Peyer's patch (tissue), 4 donors: Measurements from ENCODE around the gene NUP188. TPM values are rescaled to one million over a fixed set of nuclear protein-coding genes. Genes with fewer than 3 reads are reported as not detected.
"Not testable (repeated sequence)": the region's sequence is repeated elsewhere in the genome, so short reads cannot be mapped to it uniquely, and the experiment has no call there.

ENCODE experiments used
- DNase-seq, 3 donors: peaks; one replicate each; pipeline ENCODE4 v3.0.0-alpha.2; 2017 to 2019
- H3K27ac ChIP-seq, 4 donors: fragments of 200-600 bp; sonication (generic); one replicate each; pipeline ENCODE4 v1.5.1; 2016 to 2019
- H3K27me3 ChIP-seq, 2 donors: fragments of 200-600 bp; sonication (generic); one replicate each; pipeline ENCODE4 v1.5.1; 2019
- H3K36me3 ChIP-seq, 3 donors: fragments of 200-600 bp; sonication (generic); one replicate each; pipeline ENCODE4 v1.5.1; 2016 to 2019
- H3K4me1 ChIP-seq, 4 donors: fragments of 200-600 bp; sonication (generic); one replicate each; pipeline ENCODE4 v1.5.1; 2016 to 2019
- H3K4me3 ChIP-seq, 4 donors: fragments of 200-600 bp; sonication (generic); 1 replicate in 3 of 4; 2 replicates in 1 of 4; pipeline ENCODE4 v1.5.1; 2016 to 2019; ENCODE audit warnings: mild to moderate bottlenecking in 1 of 4
- H3K9me3 ChIP-seq, 4 donors: fragments of 200-600 bp; sonication (generic); one replicate each; pipeline ENCODE4 v1.5.1; 2016 to 2019; ENCODE audit warnings: mild to moderate bottlenecking in 1 of 4
- POLR2A ChIP-seq, 2 donors: fragments of 450-650 bp; IDR thresholded peaks; one replicate each; pipeline ENCODE4 v1.5.1; 2017; ENCODE audit warnings: antibody characterized with exemption in 2 of 2, mild to moderate bottlenecking in 2 of 2, moderate library complexity in 2 of 2
- total RNA-seq, 4 donors: library from RNA; depleted of rRNA; stranded (reverse); fragments of >200 nt; gene quantifications; one replicate each; pipeline ENCODE4 v1.1.0, GENCODE V29; 2016
- TF ChIP-seq, protein P1 (sequence below), 6 experiments: fragments of 450-650 bp in 4 of 6; fragments of 200-600 bp in 2 of 6; sonication (generic) in 1 of 6; IDR thresholded peaks; one replicate each; pipeline ENCODE4 v1.5.1; 2017 to 2019; ENCODE audit warnings: antibody characterized with exemption in 6 of 6, mild to moderate bottlenecking in 3 of 6, moderate library complexity in 1 of 6

Gene NUP188
- total RNA-seq, 4 donors from 2014 or later: 28.2 to 101 (median 47.9) TPM

DNA sequence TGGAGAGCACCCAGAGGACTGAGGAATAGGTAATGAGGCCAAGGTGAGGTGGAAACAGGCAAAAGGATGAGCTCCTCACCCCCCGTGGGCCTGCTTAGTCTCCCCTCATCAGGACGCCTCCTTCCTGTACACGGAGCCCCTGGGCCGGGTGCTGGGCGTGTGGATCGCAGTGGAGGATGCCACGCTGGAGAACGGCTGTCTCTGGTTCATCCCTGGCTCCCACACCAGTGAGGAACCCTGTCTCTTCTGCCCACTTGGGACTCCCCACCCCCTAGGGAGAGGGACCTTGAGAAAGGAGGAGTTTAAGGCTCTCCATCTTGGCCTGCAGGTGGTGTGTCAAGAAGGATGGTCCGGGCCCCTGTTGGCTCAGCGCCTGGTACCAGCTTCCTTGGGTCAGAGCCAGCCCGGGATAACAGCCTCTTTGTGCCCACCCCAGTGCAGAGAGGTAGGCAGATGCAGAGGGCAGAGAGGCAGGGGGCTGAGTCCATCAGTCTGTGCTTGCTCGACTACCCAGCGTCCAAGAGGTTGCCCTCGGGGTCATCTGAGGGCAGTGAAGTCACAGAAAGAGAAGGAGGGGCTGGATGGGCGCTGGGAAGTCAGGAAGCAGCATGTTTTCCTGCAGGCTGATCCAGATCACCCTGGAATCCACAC, 7.1 kb upstream of the NUP188 start:
- no peaks in the 10 kb centered on the region for H3K36me3 ChIP-seq
- TF ChIP-seq POLR2A (IDR thresholded peaks at IDR 0.05): no peak
- TF ChIP-seq, protein P1, sequence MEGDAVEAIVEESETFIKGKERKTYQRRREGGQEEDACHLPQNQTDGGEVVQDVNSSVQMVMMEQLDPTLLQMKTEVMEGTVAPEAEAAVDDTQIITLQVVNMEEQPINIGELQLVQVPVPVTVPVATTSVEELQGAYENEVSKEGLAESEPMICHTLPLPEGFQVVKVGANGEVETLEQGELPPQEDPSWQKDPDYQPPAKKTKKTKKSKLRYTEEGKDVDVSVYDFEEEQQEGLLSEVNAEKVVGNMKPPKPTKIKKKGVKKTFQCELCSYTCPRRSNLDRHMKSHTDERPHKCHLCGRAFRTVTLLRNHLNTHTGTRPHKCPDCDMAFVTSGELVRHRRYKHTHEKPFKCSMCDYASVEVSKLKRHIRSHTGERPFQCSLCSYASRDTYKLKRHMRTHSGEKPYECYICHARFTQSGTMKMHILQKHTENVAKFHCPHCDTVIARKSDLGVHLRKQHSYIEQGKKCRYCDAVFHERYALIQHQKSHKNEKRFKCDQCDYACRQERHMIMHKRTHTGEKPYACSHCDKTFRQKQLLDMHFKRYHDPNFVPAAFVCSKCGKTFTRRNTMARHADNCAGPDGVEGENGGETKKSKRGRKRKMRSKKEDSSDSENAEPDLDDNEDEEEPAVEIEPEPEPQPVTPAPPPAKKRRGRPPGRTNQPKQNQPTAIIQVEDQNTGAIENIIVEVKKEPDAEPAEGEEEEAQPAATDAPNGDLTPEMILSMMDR (IDR thresholded peaks at IDR 0.05): no peak
- H3K9me3 ChIP-seq: no peaks in the 10 kb centered on the region
- H3K27ac ChIP-seq: peak overlapping the region in 1 of 4 donors; percentile 19
- no peaks in the 10 kb centered on the region for H3K27me3 ChIP-seq
- H3K4me1 ChIP-seq: no peaks in the 10 kb centered on the region
- no peak overlapping the region for H3K4me3 ChIP-seq
- peak in 1 of 3 donors; percentile 37 for DNase-seq

DNA sequence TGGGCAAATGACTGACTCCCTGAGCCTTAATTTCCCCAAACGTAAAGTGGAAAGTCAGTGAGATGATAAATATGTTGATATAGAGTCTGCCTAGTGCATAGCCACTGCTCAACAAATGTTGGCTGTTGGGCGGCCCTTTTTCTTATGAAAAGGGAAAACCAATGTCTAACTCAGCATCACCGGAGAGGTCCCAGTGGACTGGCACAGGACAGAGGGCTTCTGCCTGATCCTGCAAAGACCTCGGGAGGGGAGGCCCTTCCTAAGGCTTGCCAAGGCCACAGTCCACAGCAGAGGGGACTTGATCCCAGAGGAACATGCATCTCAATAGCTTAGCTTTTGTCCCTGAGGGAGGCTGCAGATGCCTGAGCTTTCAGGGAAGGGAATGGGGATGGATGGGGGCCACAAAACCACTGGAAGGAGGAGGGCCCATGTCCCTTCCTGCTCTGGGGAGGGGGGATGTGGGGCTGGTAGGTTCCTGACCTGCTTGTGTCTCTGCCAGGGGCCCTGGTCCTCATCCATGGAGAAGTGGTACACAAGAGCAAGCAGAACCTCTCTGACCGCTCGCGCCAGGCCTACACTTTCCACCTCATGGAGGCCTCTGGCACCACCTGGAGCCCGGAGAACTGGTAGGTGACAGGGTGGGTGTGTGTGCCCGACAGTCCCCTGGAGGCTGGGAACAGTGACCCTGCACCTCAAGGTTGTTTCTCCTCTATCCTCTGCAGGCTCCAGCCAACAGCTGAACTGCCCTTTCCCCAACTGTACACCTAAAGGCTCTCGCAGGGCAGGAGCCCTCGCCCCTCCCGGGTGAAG, 6.3 kb upstream of the NUP188 start:
- Histone ChIP-seq H3K9me3 (no peaks in the 10 kb centered on the region), H3K36me3 (no peaks in the 10 kb centered on the region), H3K4me3 (no peak overlapping the region)

GRCh38 chr9:128943832-128944620, 3.5 kb upstream of the NUP188 start:
- no peak for TF ChIP-seq POLR2A (IDR thresholded peaks at IDR 0.05)
- TF ChIP-seq, protein P1 (IDR thresholded peaks at IDR 0.05): no peak
- H3K27ac ChIP-seq: no peak overlapping the region

More for the DNA sequence above, 6.3 kb upstream of the NUP188 start:
- TF ChIP-seq POLR2A (IDR thresholded peaks at IDR 0.05): no peak
- TF ChIP-seq, protein P1 (IDR thresholded peaks at IDR 0.05): no peak
- H3K4me1 ChIP-seq: peaks cover 0 to under 1% (median under 1%) of the 10 kb centered on the region in 4 donors
- DNase-seq: peak in 1 of 3 donors; percentile 31
- peak overlapping the region in 2 of 4 donors; percentile 19 to 22 for H3K27ac ChIP-seq
- H3K27me3 ChIP-seq: no peaks in the 10 kb centered on the region

GRCh38 chr9:128944966-128945365, 2.5 kb upstream of the NUP188 start:
- peak in 1 of 3 donors; percentile 30 for DNase-seq
- H3K27ac ChIP-seq, H3K9me3 ChIP-seq, H3K4me3 ChIP-seq, H3K36me3 ChIP-seq, H3K27me3 ChIP-seq: not testable (repeated sequence)
- peaks cover 0 to 12% (median 6%) of the 10 kb centered on the region in 4 donors for H3K4me1 ChIP-seq

More at GRCh38 chr9:128943832-128944620, 3.5 kb upstream of the NUP188 start:
- H3K9me3 ChIP-seq: no peaks in the 10 kb centered on the region
- peaks cover 0 to 12% (median 6%) of the 10 kb centered on the region in 4 donors for H3K4me1 ChIP-seq
- H3K27me3 ChIP-seq: no peaks in the 10 kb centered on the region
- peak in 1 of 3 donors; percentile 33 for DNase-seq
- H3K4me3 ChIP-seq: no peak overlapping the region
- no peaks in the 10 kb centered on the region for H3K36me3 ChIP-seq

GRCh38 chr9:128945798-128946501, 1.5 kb upstream of the NUP188 start:
- peak in 1 of 3 donors; percentile 38 for DNase-seq
- no peaks in the 10 kb centered on the region for H3K36me3 ChIP-seq
- H3K4me3 ChIP-seq: no peak overlapping the region
- H3K27ac ChIP-seq: no peak overlapping the region
- no peaks in the 10 kb centered on the region for H3K9me3 ChIP-seq
- TF ChIP-seq, protein P1 (IDR thresholded peaks at IDR 0.05): no peak
- TF ChIP-seq POLR2A (IDR thresholded peaks at IDR 0.05): no peak
- no peaks in the 10 kb centered on the region for H3K27me3 ChIP-seq
- H3K4me1 ChIP-seq: peaks cover 0 to 12% (median 6%) of the 10 kb centered on the region in 4 donors
